Measurements from ENCODE around the gene ASXL1. TPM values are rescaled to one million over a fixed set of nuclear protein-coding genes. Genes with fewer than 3 reads are reported as not detected.
A peak's percentile ranks its signal among the peaks of the same experiment; 100 is the strongest.

ASXL1 gene
- total RNA-seq, 2 experiments from 2014 or later: 110 TPM

- DNase-seq: no peak
- H3K4me1 Mint-ChIP-seq: no peaks in the 10 kb centered on the region
- no peaks in the 10 kb centered on the region for H3K9me3 Mint-ChIP-seq
- ChIA-PET POLR2A (no interaction called here), CTCF (interaction anchor here (0.6 kb wide), 1 partner anchor 335 kb away, joined by 3 read pairs; no protein-coding TSS in a partner anchor)
- no peak overlapping the region for H3K4me3 Mint-ChIP-seq
- H3K27ac Mint-ChIP-seq: peak overlapping the region; percentile 36
- no peaks in the 10 kb centered on the region for H3K27me3 Mint-ChIP-seq
- H3K36me3 Mint-ChIP-seq (ENCODE audit: low read depth): peaks cover 15% of the 10 kb centered on the region
Measured at GRCh38 chr20:32451340-32451681, 93.2 kb downstream of the ASXL1 start.

GRCh38 chr20:32451682-32452461 is 93.7 kb downstream of the ASXL1 start:
- Mint-ChIP-seq H3K4me3 (no peak overlapping the region), H3K4me1 (no peaks in the 10 kb centered on the region), H3K36me3 (ENCODE audit: low read depth) (peaks cover 11% of the 10 kb centered on the region), H3K27ac (no peak overlapping the region), H3K27me3 (no peaks in the 10 kb centered on the region), H3K9me3 (no peaks in the 10 kb centered on the region)
- no peak for DNase-seq
- ChIA-PET CTCF (interaction anchor here (0.6 to 0.9 kb wide), 2 partner anchors 210 to 335 kb away, joined by 3 read pairs; no protein-coding TSS in a partner anchor), POLR2A (no interaction called here)

DNA sequence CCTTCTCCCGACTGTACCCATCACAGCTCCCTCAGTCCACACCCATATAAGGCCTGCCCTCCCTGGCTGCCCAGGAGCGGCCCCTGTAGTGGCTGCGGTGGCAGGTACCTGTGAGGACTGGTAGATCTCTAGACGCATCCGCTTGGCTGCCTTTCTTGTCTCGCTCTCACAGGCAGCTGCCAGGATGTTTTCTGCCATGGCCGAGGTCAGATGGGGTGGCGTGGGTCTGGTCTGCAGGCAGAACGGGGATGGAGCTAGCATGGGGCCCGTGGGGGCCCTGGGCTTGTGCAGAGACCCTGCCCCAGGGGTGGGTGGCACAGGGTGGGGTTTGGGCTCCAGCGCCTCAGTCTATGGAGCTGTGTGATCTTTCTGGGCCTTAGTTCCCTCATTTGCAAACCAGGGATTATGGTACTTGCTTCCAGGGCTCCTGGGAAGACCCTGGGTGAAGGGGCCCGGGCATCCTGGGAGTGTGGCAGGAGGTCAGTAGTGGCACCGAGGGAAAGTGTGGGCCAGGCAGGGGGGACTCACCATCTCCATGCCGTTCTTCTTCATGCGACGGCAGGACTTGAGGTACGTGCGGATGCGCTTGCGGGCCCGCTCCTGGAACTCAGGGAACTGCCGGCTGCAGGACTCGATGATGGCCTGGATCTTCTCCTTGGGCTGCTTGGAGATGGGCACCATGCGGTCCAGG is 94.8 kb downstream of the ASXL1 start:
- Mint-ChIP-seq H3K36me3 (ENCODE audit: low read depth) (peaks cover 9% of the 10 kb centered on the region), H3K4me3 (no peak overlapping the region), H3K9me3 (no peaks in the 10 kb centered on the region), H3K4me1 (no peaks in the 10 kb centered on the region), H3K27ac (no peak overlapping the region), H3K27me3 (no peaks in the 10 kb centered on the region)
- no peak for DNase-seq
- CTCF ChIA-PET: interaction anchor here (0.6 to 0.9 kb wide), 2 partner anchors 39 to 209 kb away, joined by 3 to 5 read pairs; no protein-coding TSS in a partner anchor
- POLR2A ChIA-PET: no interaction called here

- H3K27ac Mint-ChIP-seq: no peak overlapping the region
- POLR2A ChIA-PET: no interaction called here
- no peak overlapping the region for H3K4me3 Mint-ChIP-seq
- DNase-seq: no peak
- H3K36me3 Mint-ChIP-seq (ENCODE audit: low read depth): peaks cover 7% of the 10 kb centered on the region
- CTCF ChIA-PET: interaction anchor here (0.6 kb wide), 1 partner anchor 40 kb away, joined by 5 read pairs; no protein-coding TSS in a partner anchor
- H3K9me3 Mint-ChIP-seq: no peaks in the 10 kb centered on the region
- no peaks in the 10 kb centered on the region for H3K4me1 Mint-ChIP-seq
- H3K27me3 Mint-ChIP-seq: no peaks in the 10 kb centered on the region
Measured at GRCh38 chr20:32453467-32454163, 95.5 kb downstream of the ASXL1 start.

- H3K27ac Mint-ChIP-seq: no peak overlapping the region
- H3K36me3 Mint-ChIP-seq (ENCODE audit: low read depth): peaks cover 4% of the 10 kb centered on the region
- H3K4me3 Mint-ChIP-seq: no peak overlapping the region
- no peak for DNase-seq
- no peaks in the 10 kb centered on the region for H3K9me3 Mint-ChIP-seq
- ChIA-PET POLR2A (no interaction called here), CTCF (no interaction called here)
- no peaks in the 10 kb centered on the region for H3K27me3 Mint-ChIP-seq
- no peaks in the 10 kb centered on the region for H3K4me1 Mint-ChIP-seq
Measured at GRCh38 chr20:32454164-32455145, 96.3 kb downstream of the ASXL1 start.

GRCh38 chr20:32455171-32455900 is 97.2 kb downstream of the ASXL1 start:
- H3K9me3 Mint-ChIP-seq: no peaks in the 10 kb centered on the region
- peaks cover 2% of the 10 kb centered on the region for H3K36me3 Mint-ChIP-seq (ENCODE audit: low read depth)
- ChIA-PET CTCF (no interaction called here), POLR2A (no interaction called here)
- H3K4me3 Mint-ChIP-seq: no peak overlapping the region
- H3K4me1 Mint-ChIP-seq: no peaks in the 10 kb centered on the region
- no peaks in the 10 kb centered on the region for H3K27me3 Mint-ChIP-seq
- H3K27ac Mint-ChIP-seq: peak overlapping the region; percentile 46
- no peak for DNase-seq

- Mint-ChIP-seq H3K27ac (no peak overlapping the region), H3K27me3 (no peaks in the 10 kb centered on the region), H3K36me3 (ENCODE audit: low read depth) (peaks cover under 1% of the 10 kb centered on the region), H3K4me3 (no peak overlapping the region), H3K9me3 (no peaks in the 10 kb centered on the region), H3K4me1 (no peaks in the 10 kb centered on the region)
- ChIA-PET POLR2A (no interaction called here), CTCF (no interaction called here)
- DNase-seq: no peak
Measured at GRCh38 chr20:32455901-32456701, 98.0 kb downstream of the ASXL1 start.

- ChIA-PET POLR2A (no interaction called here), CTCF (interaction anchor here (0.8 to 1.2 kb wide), 3 partner anchors 11 to 67 kb away, joined by 3 to 4 read pairs (median 3); no protein-coding TSS in a partner anchor)
- H3K27me3 Mint-ChIP-seq: no peaks in the 10 kb centered on the region
- H3K9me3 Mint-ChIP-seq: no peaks in the 10 kb centered on the region
- no peak for DNase-seq
- H3K4me3 Mint-ChIP-seq: no peak overlapping the region
- no peaks in the 10 kb centered on the region for H3K4me1 Mint-ChIP-seq
- no peaks in the 10 kb centered on the region for H3K36me3 Mint-ChIP-seq (ENCODE audit: low read depth)
- no peak overlapping the region for H3K27ac Mint-ChIP-seq
Measured at GRCh38 chr20:32456869-32457478, 98.8 kb downstream of the ASXL1 start.

- ChIA-PET CTCF (interaction anchor here (0.8 to 1.3 kb wide), 4 partner anchors 9 to 67 kb away, joined by 3 to 4 read pairs (median 4); no protein-coding TSS in a partner anchor), POLR2A (no interaction called here)
- Mint-ChIP-seq H3K9me3 (no peaks in the 10 kb centered on the region), H3K27ac (peak overlapping the region; percentile 36), H3K4me3 (no peak overlapping the region), H3K27me3 (no peaks in the 10 kb centered on the region), H3K36me3 (ENCODE audit: low read depth) (no peaks in the 10 kb centered on the region), H3K4me1 (no peaks in the 10 kb centered on the region)
- no peak for DNase-seq
Measured at GRCh38 chr20:32457479-32457986, 99.4 kb downstream of the ASXL1 start.

DNA sequence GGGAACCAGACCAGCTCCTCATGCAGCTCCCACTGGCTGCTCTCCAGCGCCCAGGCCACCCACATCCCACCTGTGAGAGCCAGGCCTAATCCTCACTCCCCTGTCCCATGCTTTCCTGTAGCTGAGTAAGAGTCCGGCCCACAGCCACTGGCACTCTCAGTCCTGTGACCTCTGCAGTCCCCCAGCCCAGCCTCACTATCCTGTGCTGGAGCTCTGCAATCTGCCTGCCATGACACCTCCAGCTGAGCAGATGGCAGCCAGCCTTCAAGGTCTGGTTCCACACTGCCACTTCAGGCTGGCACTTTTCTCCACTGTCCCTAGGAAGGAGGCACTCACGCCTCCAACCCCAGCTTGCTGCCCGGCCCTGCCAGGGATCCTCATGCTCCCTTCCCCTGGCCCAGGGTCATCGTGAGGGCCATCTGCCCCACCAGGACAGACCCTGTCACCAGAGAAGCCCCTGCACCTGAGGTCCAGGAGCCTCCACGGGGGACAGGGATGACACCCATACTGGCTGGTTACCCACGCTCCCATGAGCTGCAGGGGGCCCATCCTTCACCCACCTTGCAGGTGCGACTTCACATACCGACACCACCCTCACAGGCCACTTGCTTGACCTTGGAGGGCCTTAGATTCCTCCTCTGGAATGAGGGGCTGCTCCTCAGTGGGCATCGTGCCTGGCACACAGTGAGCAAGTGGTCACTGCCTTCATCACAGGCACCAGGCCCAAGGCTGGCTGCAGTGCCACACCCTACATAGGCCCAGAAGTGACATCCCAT is 100.1 kb downstream of the ASXL1 start:
- H3K4me3 Mint-ChIP-seq: no peak overlapping the region
- CTCF ChIA-PET: interaction anchor here (0.7 to 1.3 kb wide), 5 partner anchors 9 to 70 kb away, joined by 3 to 4 read pairs (median 4); no protein-coding TSS in a partner anchor

More for the DNA sequence above, 100.1 kb downstream of the ASXL1 start:
- H3K4me1 Mint-ChIP-seq: no peaks in the 10 kb centered on the region
- no peak for DNase-seq
- H3K27me3 Mint-ChIP-seq: no peaks in the 10 kb centered on the region
- peak overlapping the region; percentile 36 for H3K27ac Mint-ChIP-seq
- no peaks in the 10 kb centered on the region for H3K36me3 Mint-ChIP-seq (ENCODE audit: low read depth)
- POLR2A ChIA-PET: no interaction called here
- no peaks in the 10 kb centered on the region for H3K9me3 Mint-ChIP-seq

Measured in activated CD4-positive, alpha-beta T cell treated with anti-CD3 and anti-CD28 coated beads, Interleukin-2, amount 10 ng/mL, durations not matched to agents 7 days and 5 days (primary cell).